BJ (cell line): Measurements from ENCODE around the gene IL15RA. TPM values are rescaled to one million over a fixed set of nuclear protein-coding genes. Genes with fewer than 3 reads are reported as not detected.

Experiments used
- CTCF ChIA-PET: fragments of 350-600 bp; formaldehyde crosslinking; extraction: SDS; loops from one replicate; lab custom pipeline; 2021; ENCODE audit warnings: antibody characterized with exemption, inconsistent platforms; lab: Yijun Ruan, JAX
- POLR2A ChIA-PET: fragments of 300-600 bp; sonication (Branson Sonifier 250); formaldehyde crosslinking; extraction: SDS; loops from one replicate; lab custom pipeline; 2021; ENCODE audit warnings: antibody characterized with exemption; lab: Charles Lee
- DNase-seq: peaks from one replicate; pipeline ENCODE4 v3.0.0-alpha.2; 2011; ENCODE audit warnings: low read depth
- H3K27me3 ChIP-seq: 2 replicates; pipeline ENCODE4 v1.6.0; 2011; ENCODE audit warnings: low read length; ENCODE audit not compliant: control insufficient read depth, insufficient read depth
- H3K36me3 ChIP-seq: 2 replicates; pipeline ENCODE4 v1.5.1; 2011; ENCODE audit warnings: low read length; ENCODE audit not compliant: control insufficient read depth, insufficient read depth
- H3K4me3 ChIP-seq: 2 replicates; pipeline ENCODE4 v1.5.1; 2011; ENCODE audit warnings: low read depth, mild to moderate bottlenecking, control low read depth, low read length
- CTCF ChIP-seq: IDR thresholded peaks from 2 replicates; pipeline ENCODE4 v1.5.1; 2011; ENCODE audit warnings: low read depth, mild to moderate bottlenecking, control low read depth, inconsistent platforms, low read length, moderate library complexity; ENCODE audit not compliant: insufficient read depth
- polyA plus RNA-seq: library from polyadenylated mRNA; depleted of rRNA; stranded (reverse); fragments of >200 nt; gene quantifications from 2 replicates; pipeline ENCODE4 v1.2.3, GENCODE V29; 2011; rRNA removed
- small RNA-seq: library from RNA; depleted of rRNA; stranded (forward); fragments of <200 nt; gene quantifications from one replicate; pipeline ENCODE3, GENCODE V24; 2012; ENCODE audit warnings: low replicate concordance, low read depth; ENCODE audit not compliant: insufficient read length

IL15RA gene
- polyA plus RNA-seq, 1 experiment, result 7.5 TPM

GRCh38 chr10:5905854-5906507 is 71.4 kb downstream of the IL15RA start:
- CTCF ChIA-PET, result no interaction called here
- no peak overlapping the region for H3K4me3 ChIP-seq
- POLR2A ChIA-PET, result no interaction called here
- TF ChIP-seq CTCF, result no peak
- no peak for DNase-seq
- no peaks in the 10 kb centered on the region for H3K27me3 ChIP-seq
- peaks cover 14% of the 10 kb centered on the region for H3K36me3 ChIP-seq

DNA sequence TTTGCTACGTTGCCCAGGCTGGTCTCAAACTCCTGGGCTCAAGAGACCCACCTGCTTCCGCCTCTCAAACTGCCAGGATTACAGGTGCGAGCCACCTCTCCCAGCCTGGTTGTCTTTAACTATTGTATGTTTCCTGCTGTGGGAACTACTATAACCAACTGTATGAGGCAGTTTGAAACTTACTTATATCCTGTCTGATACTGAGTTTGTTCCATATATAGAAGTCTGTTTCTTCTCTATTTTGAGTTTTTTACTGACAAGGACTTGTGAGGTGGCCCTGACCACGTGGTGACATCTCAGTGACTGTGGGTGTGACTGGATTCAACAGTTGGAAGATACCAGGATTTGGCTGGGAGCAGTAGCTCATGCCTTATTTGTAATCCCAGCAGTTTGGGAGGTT is 73.1 kb downstream of the IL15RA start:
- ChIA-PET POLR2A (no interaction called here), CTCF (interaction anchor here (1.1 kb wide), 1 partner anchor 275 kb away, joined by 3 read pairs; no protein-coding TSS in a partner anchor)
- peaks cover 9% of the 10 kb centered on the region for H3K36me3 ChIP-seq
- no peak for TF ChIP-seq CTCF
- H3K4me3 ChIP-seq, result no peak overlapping the region
- no peaks in the 10 kb centered on the region for H3K27me3 ChIP-seq
- DNase-seq, result no peak

GRCh38 chr10:5903563-5903962 is 73.8 kb downstream of the IL15RA start:
- CTCF ChIA-PET, result interaction anchor here (1.1 kb wide), 1 partner anchor 274 kb away, joined by 3 read pairs; no protein-coding TSS in a partner anchor
- no peak for DNase-seq
- no peaks in the 10 kb centered on the region for H3K27me3 ChIP-seq
- H3K36me3 ChIP-seq, result peaks cover 8% of the 10 kb centered on the region
- no peak overlapping the region for H3K4me3 ChIP-seq
- POLR2A ChIA-PET, result no interaction called here
- no peak for TF ChIP-seq CTCF

DNA sequence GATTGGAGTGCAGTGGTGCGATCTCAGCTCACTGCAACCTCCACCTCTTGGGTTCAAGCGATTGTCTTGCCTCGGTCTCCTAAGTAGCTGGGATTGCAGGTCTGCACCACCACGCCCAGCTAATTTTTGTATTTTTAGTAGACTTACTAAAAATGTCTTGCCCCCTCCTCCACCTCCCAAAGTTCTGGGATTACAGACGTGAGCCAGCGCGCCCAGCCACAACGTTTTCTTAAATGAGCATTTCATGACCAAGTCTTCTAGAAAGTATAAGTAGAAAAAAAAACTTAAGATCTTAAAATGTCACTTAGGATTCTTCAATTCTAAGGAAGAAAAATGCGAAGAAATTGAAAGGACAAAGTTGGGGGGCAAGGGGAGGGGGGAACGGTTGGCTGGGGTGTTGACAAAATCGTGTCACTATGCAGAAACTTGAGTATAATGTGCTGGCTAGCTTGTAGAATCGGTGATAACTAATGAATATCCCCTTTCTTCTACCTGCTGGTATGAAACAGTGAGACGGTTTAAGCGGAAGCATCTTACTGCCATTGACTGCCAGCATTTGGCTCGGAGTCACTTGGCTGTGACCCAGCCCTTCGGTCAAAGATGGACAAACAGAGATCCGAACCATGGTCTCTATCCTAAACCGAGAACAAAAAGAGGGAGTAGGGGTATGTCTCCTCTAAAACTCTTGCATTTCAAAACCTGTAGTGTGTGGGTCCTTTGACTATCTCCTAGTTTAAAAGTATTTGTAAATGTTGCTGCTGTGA is 74.7 kb downstream of the IL15RA start:
- TF ChIP-seq CTCF, result no peak
- CTCF ChIA-PET, result no interaction called here
- H3K4me3 ChIP-seq, result no peak overlapping the region
- no peak for DNase-seq
- POLR2A ChIA-PET, result no interaction called here
- peaks cover 8% of the 10 kb centered on the region for H3K36me3 ChIP-seq
- no peaks in the 10 kb centered on the region for H3K27me3 ChIP-seq

Small RNA genes lying within 50 kb of the gene (small RNA-seq; reads per million reads assigned to genes)
- not detected for gene RF00397

Other genes with a start within 250 kb of the IL15RA start
- gene GDI2, start 164.1 kb downstream of the IL15RA start, polyA plus RNA-seq, result 148 and 225 TPM in 2 replicates
- 5.2 and 7.4 TPM in 2 replicates for gene ANKRD16, start 87.7 kb downstream of the IL15RA start, polyA plus RNA-seq
- 61.8 and 82.5 TPM in 2 replicates for gene FBH1, start 87.3 kb downstream of the IL15RA start, polyA plus RNA-seq
- gene IL2RA, start 84.8 kb upstream of the IL15RA start, polyA plus RNA-seq, result not detected in 2 replicates
- gene RBM17, start 111.5 kb upstream of the IL15RA start, polyA plus RNA-seq, result 28.9 and 31.7 TPM in 2 replicates
- 15.6 and 30.7 TPM in 2 replicates for gene PFKFB3, start 225.4 kb upstream of the IL15RA start, polyA plus RNA-seq